ENCODE measurements around the gene AIFM1.
A peak's percentile ranks its signal among the peaks of the same experiment; 100 is the strongest.

The AIFM1 gene

GRCh38 chrX:130139474-130140201 lies 26.0 kb downstream of the AIFM1 start:
- H3K4me3 ChIP-seq (ENCODE audit: low read depth, low read length): no peak overlapping the region
- H3K9me3 ChIP-seq (ENCODE audit: control insufficient read depth, insufficient read depth, low read depth, low read length): no peaks in the 10 kb centered on the region
- H3K27me3 ChIP-seq (ENCODE audit: control insufficient read depth, insufficient read depth, low read length): peaks cover 11% of the 10 kb centered on the region; the same call in 1 of the 2 replicates
- H3K9ac ChIP-seq (ENCODE audit: low read length): no peak overlapping the region
- H3K4me1 ChIP-seq (ENCODE audit: control insufficient read depth, insufficient read depth, low read length): peaks cover 10% of the 10 kb centered on the region; the same call in 1 of the 2 replicates
- no peak overlapping the region for H3K27ac ChIP-seq (ENCODE audit: low read depth, low read length)
- peaks cover 77% of the 10 kb centered on the region for H3K36me3 ChIP-seq (ENCODE audit: control insufficient read depth, insufficient read depth, low read length)

- H3K27ac ChIP-seq (ENCODE audit: low read depth, low read length): no peak overlapping the region
- H3K9me3 ChIP-seq (ENCODE audit: control insufficient read depth, insufficient read depth, low read depth, low read length): no peaks in the 10 kb centered on the region
- peaks cover 10% of the 10 kb centered on the region; the same call in 1 of the 2 replicates for H3K4me1 ChIP-seq (ENCODE audit: control insufficient read depth, insufficient read depth, low read length)
Measured at GRCh38 chrX:130136961-130137360, 28.7 kb downstream of the AIFM1 start.

GRCh38 chrX:130136496-130136895 lies 29.1 kb downstream of the AIFM1 start:
- Histone ChIP-seq H3K9me3 (ENCODE audit: control insufficient read depth, insufficient read depth, low read depth, low read length) (no peaks in the 10 kb centered on the region), H3K4me3 (ENCODE audit: low read depth, low read length) (no peak overlapping the region), H3K27me3 (ENCODE audit: control insufficient read depth, insufficient read depth, low read length) (peaks cover 5% of the 10 kb centered on the region; the same call in 1 of the 2 replicates), H3K9ac (ENCODE audit: low read length) (no peak overlapping the region), H3K36me3 (ENCODE audit: control insufficient read depth, insufficient read depth, low read length) (peaks cover 77% of the 10 kb centered on the region), H3K27ac (ENCODE audit: low read depth, low read length) (no peak overlapping the region), H3K4me1 (ENCODE audit: control insufficient read depth, insufficient read depth, low read length) (peaks cover 10% of the 10 kb centered on the region; the same call in 1 of the 2 replicates)

More at GRCh38 chrX:130136961-130137360, 28.7 kb downstream of the AIFM1 start:
- Histone ChIP-seq H3K36me3 (ENCODE audit: control insufficient read depth, insufficient read depth, low read length) (peaks cover 77% of the 10 kb centered on the region), H3K27me3 (ENCODE audit: control insufficient read depth, insufficient read depth, low read length) (peaks cover 9% of the 10 kb centered on the region; the same call in 1 of the 2 replicates), H3K4me3 (ENCODE audit: low read depth, low read length) (no peak overlapping the region), H3K9ac (ENCODE audit: low read length) (no peak overlapping the region)

GRCh38 chrX:130130990-130131389 lies 34.7 kb downstream of the AIFM1 start:
- no peak overlapping the region for H3K27ac ChIP-seq (ENCODE audit: low read depth, low read length)
- H3K36me3 ChIP-seq (ENCODE audit: control insufficient read depth, insufficient read depth, low read length): peaks cover 80% of the 10 kb centered on the region
- no peaks in the 10 kb centered on the region for H3K4me1 ChIP-seq (ENCODE audit: control insufficient read depth, insufficient read depth, low read length)
- no peak overlapping the region for H3K9ac ChIP-seq (ENCODE audit: low read length)
- H3K4me3 ChIP-seq (ENCODE audit: low read depth, low read length): no peak overlapping the region
- H3K27me3 ChIP-seq (ENCODE audit: control insufficient read depth, insufficient read depth, low read length): no peaks in the 10 kb centered on the region; the same call in 1 of the 2 replicates
- no peaks in the 10 kb centered on the region for H3K9me3 ChIP-seq (ENCODE audit: control insufficient read depth, insufficient read depth, low read depth, low read length)

GRCh38 chrX:130125091-130125874 lies 40.4 kb downstream of the AIFM1 start:
- H3K27me3 ChIP-seq (ENCODE audit: control insufficient read depth, insufficient read depth, low read length): peaks cover 13% of the 10 kb centered on the region
- H3K27ac ChIP-seq (ENCODE audit: low read depth, low read length): no peak overlapping the region
- H3K4me3 ChIP-seq (ENCODE audit: low read depth, low read length): no peak overlapping the region
- H3K36me3 ChIP-seq (ENCODE audit: control insufficient read depth, insufficient read depth, low read length): peaks cover 37% of the 10 kb centered on the region
- peaks cover under 1% of the 10 kb centered on the region; the same call in 1 of the 2 replicates for H3K4me1 ChIP-seq (ENCODE audit: control insufficient read depth, insufficient read depth, low read length)
- H3K9me3 ChIP-seq (ENCODE audit: control insufficient read depth, insufficient read depth, low read depth, low read length): no peaks in the 10 kb centered on the region
- no peak overlapping the region for H3K9ac ChIP-seq (ENCODE audit: low read length)

- H3K36me3 ChIP-seq (ENCODE audit: control insufficient read depth, insufficient read depth, low read length): peaks cover 30% of the 10 kb centered on the region
- no peak overlapping the region for H3K27ac ChIP-seq (ENCODE audit: low read depth, low read length)
- H3K9ac ChIP-seq (ENCODE audit: low read length): no peak overlapping the region
- H3K4me1 ChIP-seq (ENCODE audit: control insufficient read depth, insufficient read depth, low read length): peaks cover 8% of the 10 kb centered on the region; the same call in 1 of the 2 replicates
- H3K4me3 ChIP-seq (ENCODE audit: low read depth, low read length): no peak overlapping the region
- H3K9me3 ChIP-seq (ENCODE audit: control insufficient read depth, insufficient read depth, low read depth, low read length): no peaks in the 10 kb centered on the region
- peaks cover 20% of the 10 kb centered on the region for H3K27me3 ChIP-seq (ENCODE audit: control insufficient read depth, insufficient read depth, low read length)
Measured at GRCh38 chrX:130124577-130124976, 41.1 kb downstream of the AIFM1 start.

- H3K9me3 ChIP-seq (ENCODE audit: control insufficient read depth, insufficient read depth, low read depth, low read length): no peaks in the 10 kb centered on the region
- no peak overlapping the region for H3K27ac ChIP-seq (ENCODE audit: low read depth, low read length)
- H3K4me3 ChIP-seq (ENCODE audit: low read depth, low read length): peak overlapping the region; percentile 63
- no peak overlapping the region for H3K9ac ChIP-seq (ENCODE audit: low read length)
- H3K36me3 ChIP-seq (ENCODE audit: control insufficient read depth, insufficient read depth, low read length): peaks cover 7% of the 10 kb centered on the region
- peaks cover 36% of the 10 kb centered on the region for H3K27me3 ChIP-seq (ENCODE audit: control insufficient read depth, insufficient read depth, low read length)
- peaks cover 24% of the 10 kb centered on the region; the same call in 1 of the 2 replicates for H3K4me1 ChIP-seq (ENCODE audit: control insufficient read depth, insufficient read depth, low read length)
Measured at GRCh38 chrX:130121505-130121800, 44.2 kb downstream of the AIFM1 start.

- Histone ChIP-seq H3K4me3 (ENCODE audit: low read depth, low read length) (peak overlapping the region; percentile 63), H3K27ac (ENCODE audit: low read depth, low read length) (no peak overlapping the region), H3K9me3 (ENCODE audit: control insufficient read depth, insufficient read depth, low read depth, low read length) (no peaks in the 10 kb centered on the region), H3K9ac (ENCODE audit: low read length) (peak overlapping the region; percentile 75), H3K4me1 (ENCODE audit: control insufficient read depth, insufficient read depth, low read length) (peaks cover 24% of the 10 kb centered on the region; the same call in 1 of the 2 replicates), H3K27me3 (ENCODE audit: control insufficient read depth, insufficient read depth, low read length) (peaks cover 36% of the 10 kb centered on the region), H3K36me3 (ENCODE audit: control insufficient read depth, insufficient read depth, low read length) (peaks cover 4% of the 10 kb centered on the region; the same call in 1 of the 2 replicates)
Measured at GRCh38 chrX:130120746-130121504, 44.7 kb downstream of the AIFM1 start.

GRCh38 chrX:130120321-130120731 lies 45.3 kb downstream of the AIFM1 start:
- H3K9me3 ChIP-seq (ENCODE audit: control insufficient read depth, insufficient read depth, low read depth, low read length): no peaks in the 10 kb centered on the region
- peak overlapping the region; percentile 63 for H3K4me3 ChIP-seq (ENCODE audit: low read depth, low read length)
- H3K4me1 ChIP-seq (ENCODE audit: control insufficient read depth, insufficient read depth, low read length): peaks cover 24% of the 10 kb centered on the region; the same call in 1 of the 2 replicates
- no peak overlapping the region for H3K27ac ChIP-seq (ENCODE audit: low read depth, low read length)
- 0 out of 2 replicates have a peak, but pooled peaks cover 2% of the 10 kb centered on the region for H3K36me3 ChIP-seq (ENCODE audit: control insufficient read depth, insufficient read depth, low read length)
- peak overlapping the region; percentile 75 for H3K9ac ChIP-seq (ENCODE audit: low read length)
- peaks cover 36% of the 10 kb centered on the region for H3K27me3 ChIP-seq (ENCODE audit: control insufficient read depth, insufficient read depth, low read length)

GRCh38 chrX:130119312-130119898 lies 46.2 kb downstream of the AIFM1 start:
- peaks cover 43% of the 10 kb centered on the region for H3K27me3 ChIP-seq (ENCODE audit: control insufficient read depth, insufficient read depth, low read length)
- H3K9ac ChIP-seq (ENCODE audit: low read length): no peak overlapping the region
- no peak overlapping the region for H3K27ac ChIP-seq (ENCODE audit: low read depth, low read length)
- no peaks in the 10 kb centered on the region for H3K36me3 ChIP-seq (ENCODE audit: control insufficient read depth, insufficient read depth, low read length)
- H3K4me3 ChIP-seq (ENCODE audit: low read depth, low read length): no peak overlapping the region
- peaks cover 24% of the 10 kb centered on the region; the same call in 1 of the 2 replicates for H3K4me1 ChIP-seq (ENCODE audit: control insufficient read depth, insufficient read depth, low read length)
- no peaks in the 10 kb centered on the region for H3K9me3 ChIP-seq (ENCODE audit: control insufficient read depth, insufficient read depth, low read depth, low read length)
